NCI-H1105 (cell line): ENCODE results near the gene PLEKHM2.
"Not testable (repeated sequence)": the region's sequence is repeated elsewhere in the genome, so short reads cannot be mapped to it uniquely, and the experiment has no call there.

ENCODE experiments used
- DNase-seq: peaks from one replicate; lab custom pipeline; 2025; lab: John Stamatoyannopoulos, UW

Gene PLEKHM2, protein sequence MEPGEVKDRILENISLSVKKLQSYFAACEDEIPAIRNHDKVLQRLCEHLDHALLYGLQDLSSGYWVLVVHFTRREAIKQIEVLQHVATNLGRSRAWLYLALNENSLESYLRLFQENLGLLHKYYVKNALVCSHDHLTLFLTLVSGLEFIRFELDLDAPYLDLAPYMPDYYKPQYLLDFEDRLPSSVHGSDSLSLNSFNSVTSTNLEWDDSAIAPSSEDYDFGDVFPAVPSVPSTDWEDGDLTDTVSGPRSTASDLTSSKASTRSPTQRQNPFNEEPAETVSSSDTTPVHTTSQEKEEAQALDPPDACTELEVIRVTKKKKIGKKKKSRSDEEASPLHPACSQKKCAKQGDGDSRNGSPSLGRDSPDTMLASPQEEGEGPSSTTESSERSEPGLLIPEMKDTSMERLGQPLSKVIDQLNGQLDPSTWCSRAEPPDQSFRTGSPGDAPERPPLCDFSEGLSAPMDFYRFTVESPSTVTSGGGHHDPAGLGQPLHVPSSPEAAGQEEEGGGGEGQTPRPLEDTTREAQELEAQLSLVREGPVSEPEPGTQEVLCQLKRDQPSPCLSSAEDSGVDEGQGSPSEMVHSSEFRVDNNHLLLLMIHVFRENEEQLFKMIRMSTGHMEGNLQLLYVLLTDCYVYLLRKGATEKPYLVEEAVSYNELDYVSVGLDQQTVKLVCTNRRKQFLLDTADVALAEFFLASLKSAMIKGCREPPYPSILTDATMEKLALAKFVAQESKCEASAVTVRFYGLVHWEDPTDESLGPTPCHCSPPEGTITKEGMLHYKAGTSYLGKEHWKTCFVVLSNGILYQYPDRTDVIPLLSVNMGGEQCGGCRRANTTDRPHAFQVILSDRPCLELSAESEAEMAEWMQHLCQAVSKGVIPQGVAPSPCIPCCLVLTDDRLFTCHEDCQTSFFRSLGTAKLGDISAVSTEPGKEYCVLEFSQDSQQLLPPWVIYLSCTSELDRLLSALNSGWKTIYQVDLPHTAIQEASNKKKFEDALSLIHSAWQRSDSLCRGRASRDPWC

DNA sequence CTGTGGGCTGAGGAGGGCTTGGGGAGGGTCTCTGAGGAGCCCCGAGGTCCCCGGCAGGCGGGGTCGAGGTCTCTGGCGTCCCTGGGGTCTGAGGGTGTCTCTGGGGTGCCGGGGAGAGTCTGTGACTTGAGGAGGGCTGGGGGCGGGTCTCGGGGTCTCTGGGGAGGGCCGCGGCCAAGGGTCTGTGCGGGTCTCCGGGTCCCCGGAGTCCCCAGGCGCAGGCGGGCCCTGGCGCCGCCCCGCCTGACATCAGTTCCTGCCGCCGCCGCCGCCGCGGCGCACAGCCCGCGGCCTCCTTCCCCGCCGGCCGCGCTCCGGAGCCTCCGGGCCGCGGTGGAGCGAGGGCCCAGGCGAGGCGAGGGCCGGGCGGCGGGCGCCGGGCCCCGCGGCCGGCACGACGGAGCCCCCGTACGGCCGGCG lies at the start of gene PLEKHM2:
PLEKHM2 (plus strand) TSS at position 279 of the 420 bp plus-strand sequence. CDS start 239 bp downstream, outside the sequence.
- DNase-seq: peak; percentile 31

DNA sequence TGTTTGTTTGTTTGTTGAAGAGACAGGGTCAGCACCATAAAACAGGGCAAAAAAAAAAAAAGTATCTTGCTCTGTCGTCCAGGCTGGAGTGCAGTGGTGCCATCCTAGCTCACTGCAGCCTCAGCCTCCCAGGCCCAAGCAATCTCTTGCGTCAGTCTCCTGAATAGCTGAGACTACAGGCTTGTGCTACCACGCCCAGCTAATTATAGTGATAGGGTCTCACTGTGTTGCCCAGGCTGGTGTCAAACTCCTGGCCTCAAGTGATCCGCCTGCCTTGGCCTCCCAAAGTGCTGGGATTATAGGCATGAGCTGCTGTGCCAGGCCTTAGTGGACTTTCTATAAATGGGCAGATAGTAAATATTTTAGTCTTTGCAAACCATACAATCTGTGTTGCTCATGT lies 47.7 kb upstream of the PLEKHM2 start:
- DNase-seq: no peak

DNA sequence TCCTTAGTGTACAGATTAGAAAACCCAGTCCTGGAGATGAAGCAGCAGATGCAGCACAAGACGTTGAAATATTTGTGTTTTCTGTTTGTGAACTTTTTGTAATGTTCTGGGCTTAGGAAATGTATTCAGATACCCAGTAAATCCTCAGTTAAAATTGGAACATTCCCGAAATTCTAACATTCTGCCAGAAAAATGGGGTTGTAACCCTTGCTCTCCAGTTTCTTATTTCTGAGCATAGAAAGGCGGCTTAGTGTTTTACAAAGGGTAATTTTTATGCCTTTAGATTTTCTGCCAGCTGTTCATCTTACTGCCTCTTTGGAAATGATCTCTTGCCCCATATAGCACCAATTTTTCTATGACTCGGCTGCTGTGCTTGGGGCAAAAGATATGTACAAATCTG lies 46.3 kb upstream of the PLEKHM2 start:
- no peak for DNase-seq

DNA sequence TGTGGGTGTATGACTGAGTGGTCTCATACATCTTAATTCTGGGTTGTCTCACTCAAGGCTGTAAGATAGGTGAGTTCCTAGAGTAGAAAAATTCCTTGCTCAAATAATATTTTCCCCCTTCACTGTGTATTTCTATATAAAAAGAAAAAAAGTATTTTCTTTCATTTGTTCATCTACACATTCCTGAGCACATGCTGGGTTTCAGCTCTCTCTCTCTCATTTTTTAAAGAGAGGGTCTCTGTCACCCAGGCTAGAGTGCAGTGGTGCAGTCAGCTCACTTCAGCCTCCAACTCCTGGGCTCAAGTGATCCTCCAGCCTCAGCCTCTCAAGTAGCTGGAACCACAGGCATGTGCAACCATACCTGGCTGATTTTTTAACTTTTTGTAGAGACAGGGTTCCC lies 44.9 kb upstream of the PLEKHM2 start:
- DNase-seq: no peak

DNA sequence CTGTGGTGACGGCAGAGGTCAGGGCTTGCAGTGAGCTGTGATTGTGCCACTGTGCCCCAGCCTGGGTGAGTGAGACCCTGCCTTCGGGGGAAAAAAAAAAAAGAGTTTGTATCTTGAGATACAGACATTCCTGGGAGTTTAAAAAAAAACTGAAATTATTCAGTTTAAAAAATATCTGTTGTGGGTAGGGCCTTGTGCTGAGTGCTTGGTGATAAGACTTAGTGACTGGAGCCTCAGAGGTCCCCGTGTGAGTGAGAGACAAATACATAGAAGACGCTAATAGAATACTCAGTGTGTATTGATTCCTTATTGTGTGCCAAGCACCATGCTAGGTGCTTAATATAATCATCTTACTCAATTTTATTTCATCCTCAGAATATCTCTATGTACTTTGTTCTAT lies 44.2 kb upstream of the PLEKHM2 start:
- no peak for DNase-seq

DNA sequence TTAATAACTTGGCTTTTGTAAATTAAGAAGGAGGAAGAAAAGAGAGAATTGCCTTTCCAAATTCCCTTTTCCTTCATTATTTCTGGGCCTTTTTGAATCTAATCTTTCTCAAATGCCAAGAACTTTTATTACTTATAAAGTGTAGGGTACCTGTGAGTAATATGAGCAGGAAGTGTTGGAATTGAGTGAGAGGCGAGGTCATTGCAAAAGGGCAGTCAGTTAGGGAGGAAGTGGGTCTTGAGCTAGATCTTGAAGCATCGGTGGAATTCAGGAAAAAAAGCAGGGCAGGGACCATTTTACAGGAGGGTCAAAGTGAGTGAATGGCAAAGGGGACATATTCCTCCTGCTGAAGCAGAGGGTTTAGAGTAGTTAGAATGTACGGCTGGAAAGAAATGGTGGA lies 43.5 kb upstream of the PLEKHM2 start:
- no peak for DNase-seq

DNA sequence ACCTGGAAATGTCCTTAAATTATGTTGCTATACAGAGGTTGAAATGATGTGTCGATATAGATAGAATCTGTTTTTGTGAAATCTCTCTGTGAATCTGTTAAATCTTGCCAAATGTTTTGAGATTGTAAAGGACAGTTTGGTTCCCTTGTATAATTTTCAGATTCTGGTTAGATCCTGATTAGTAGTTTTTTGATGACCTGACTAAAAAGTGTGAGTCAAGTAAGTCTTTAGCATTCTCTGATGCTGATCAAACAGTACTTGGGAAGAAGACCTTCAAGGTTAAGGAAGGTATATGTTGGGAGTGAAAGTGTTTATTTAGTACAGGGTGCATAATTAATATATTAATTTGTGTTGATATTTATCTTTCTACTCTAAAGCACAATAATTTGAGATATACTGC lies 34.2 kb upstream of the PLEKHM2 start:
- DNase-seq: no peak

DNA sequence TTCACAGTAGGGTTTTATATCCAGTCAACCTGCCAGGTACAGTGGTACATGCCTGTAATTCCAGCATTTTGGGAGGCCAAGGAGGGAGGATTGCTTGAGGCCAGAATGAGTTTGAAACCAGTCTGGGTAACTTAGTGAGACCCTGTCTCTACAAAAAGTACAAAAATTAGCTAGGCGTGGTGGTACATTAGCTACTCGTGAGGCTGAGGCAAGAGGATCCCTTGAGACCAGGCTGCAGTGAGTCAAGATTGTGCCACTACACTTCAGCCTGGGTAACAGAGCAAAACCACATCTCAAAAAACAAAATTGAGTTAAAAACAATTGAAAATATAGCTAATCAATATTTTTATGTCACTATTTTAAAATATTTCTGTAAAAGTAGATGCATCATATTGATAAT lies 33.7 kb upstream of the PLEKHM2 start:
- DNase-seq: no peak

DNA sequence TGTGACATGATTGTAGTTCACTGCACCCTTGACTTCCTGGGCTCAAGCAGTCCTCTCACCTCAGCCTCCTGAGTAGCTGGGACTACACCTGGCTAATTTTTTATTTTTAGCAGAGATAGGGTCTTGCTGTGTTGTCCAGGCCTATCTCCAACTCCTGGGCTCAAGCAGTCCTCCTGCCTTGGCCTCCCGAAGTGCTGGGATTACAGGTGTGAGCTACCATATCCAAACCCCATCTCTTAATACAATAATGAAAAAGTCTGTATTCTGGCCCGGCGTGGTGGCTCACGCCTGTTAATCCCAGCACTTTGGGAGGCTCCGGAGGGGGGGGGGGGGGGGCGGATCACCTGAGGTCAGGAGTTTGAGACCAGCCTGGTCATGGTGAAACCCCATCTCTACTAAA lies 32.0 kb upstream of the PLEKHM2 start:
- not testable (repeated sequence) for DNase-seq

DNA sequence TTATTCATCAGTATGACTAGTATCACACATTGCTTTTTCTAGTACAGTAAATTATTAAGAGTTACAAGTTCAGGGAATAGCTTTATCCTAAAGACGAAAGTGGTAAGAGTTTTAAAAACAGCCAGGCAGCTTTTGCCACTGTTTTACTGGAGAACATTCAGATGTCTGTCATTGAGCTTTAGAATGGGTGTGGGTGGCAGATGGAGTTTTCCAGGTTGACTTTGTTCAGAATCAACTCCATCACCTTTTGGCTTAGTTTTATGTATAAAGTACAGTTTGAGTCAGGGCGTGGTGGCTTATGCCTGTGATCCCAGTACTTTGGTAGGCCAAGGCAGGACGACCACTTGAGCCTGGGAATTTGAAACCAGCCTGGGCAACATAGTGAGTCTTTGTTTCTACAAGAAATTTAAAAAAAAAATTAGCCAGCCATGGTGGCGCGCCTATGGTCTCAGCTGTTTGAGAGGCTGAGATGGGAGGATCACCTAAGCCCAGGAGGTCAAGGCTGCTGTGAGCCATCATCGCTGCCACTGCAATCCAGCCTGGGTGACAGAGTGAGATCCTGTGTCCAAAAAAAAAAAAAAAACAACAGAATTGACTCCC lies 29.9 kb upstream of the PLEKHM2 start:
- no peak for DNase-seq

DNA sequence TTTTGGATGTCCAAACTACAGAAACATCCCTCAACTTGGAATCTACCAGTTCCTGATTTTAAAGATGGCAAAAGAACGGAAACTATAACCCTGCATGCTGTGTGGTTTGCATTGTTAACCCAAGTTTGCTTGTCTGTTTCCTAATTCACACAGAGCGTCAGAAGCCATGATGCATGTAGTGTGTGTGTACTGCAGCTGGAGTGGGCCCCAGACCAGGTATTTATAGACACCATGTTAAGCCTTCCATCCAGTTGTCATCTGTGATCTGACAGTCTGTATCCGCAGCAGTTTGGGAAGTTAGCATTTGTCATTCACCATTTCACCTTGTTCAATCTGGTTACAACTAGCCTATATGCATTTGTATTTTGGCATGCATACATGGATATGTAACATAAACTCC lies 27.7 kb upstream of the PLEKHM2 start:
- DNase-seq: no peak

DNA sequence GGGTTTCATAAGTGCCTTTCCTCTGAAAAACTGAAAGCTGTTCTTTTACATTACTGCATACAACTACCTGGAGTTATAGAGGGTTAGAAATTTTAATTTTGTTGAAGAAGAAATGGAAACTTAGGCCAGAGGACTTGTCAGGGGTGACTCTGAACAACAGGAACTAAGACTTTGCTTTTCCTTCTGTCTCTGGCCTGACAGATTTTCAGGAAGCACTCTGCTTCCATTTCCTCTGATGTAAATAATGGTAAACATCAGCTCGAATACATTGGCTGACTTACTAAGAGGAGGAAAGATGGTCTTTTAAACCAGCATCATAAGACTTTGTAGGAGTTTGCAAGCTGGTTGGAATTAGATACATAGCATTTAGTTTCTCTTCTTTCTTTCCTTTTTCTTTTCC lies 27.1 kb upstream of the PLEKHM2 start:
- no peak for DNase-seq

DNA sequence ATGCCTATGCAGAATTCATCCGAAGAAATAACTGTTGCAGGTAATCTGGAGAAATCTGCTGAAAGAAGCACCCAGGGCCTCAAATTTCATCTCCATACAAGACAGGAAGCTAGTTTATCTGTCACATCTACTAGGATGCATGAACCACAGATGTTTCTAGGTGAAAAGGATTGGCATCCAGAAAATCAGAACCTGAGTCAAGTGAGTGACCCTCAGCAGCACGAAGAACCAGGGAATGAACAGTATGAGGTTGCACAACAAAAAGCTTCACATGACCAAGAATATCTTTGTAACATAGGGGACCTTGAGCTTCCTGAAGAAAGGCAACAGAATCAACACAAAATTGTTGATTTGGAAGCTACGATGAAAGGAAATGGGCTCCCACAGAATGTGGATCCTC lies 24.0 kb upstream of the PLEKHM2 start:
- no peak for DNase-seq

DNA sequence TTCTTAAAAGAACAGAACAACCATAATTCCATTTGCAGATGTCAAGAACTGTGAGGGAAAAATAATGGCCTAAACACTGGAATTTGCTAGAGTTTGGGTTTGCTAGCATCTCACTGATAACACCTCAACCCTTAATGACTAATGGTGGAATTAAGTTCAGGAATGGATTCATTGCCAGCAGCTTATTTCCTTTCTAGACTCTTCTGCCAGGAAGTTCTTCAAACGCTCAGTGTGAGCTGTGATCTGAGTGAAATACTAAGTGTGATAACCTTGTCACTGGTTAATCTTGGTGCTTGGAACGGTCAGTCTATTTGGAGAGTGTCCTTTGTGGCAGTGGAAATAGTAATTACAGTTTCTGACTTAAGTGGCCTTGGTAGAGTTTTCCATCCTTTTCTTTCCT lies 21.6 kb upstream of the PLEKHM2 start:
- DNase-seq: no peak

DNA sequence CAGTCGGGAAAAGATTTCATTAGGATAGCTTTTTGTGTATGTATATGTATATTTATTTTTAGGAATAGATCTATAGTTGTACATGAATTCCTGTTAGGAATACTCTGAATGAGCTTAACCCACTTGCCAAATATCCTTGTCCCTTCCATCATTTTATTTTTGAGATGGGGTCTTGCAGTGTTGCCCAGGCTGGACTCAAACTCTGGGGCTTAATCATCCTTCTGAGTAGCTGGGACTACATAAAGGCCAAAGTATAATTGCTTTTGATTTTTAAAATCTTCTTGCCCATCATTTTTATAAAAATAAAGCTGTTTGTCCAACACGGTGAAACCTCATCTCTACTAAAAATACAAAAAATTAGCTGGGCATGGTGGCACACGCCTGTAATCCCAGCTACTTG lies 20.2 kb upstream of the PLEKHM2 start:
- DNase-seq: no peak

DNA sequence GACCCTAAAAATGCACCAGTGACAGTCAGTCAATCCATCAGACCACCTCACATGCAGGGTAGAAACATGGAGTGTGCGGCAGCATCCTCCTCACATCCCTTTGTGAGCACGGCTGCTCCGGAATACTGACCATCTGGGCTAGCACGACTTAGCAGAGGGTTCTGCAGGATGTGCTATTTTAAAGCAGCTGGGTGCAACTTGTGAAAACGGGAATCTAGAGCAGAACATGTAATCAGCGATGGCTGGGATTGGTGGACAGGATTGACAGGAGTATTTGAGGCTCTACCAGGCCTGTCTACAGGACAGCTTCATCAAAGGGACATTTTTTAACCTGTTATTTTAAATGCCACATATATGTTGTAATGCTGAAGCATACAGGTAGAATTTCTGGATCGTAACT lies 16.8 kb upstream of the PLEKHM2 start:
- DNase-seq: no peak

DNA sequence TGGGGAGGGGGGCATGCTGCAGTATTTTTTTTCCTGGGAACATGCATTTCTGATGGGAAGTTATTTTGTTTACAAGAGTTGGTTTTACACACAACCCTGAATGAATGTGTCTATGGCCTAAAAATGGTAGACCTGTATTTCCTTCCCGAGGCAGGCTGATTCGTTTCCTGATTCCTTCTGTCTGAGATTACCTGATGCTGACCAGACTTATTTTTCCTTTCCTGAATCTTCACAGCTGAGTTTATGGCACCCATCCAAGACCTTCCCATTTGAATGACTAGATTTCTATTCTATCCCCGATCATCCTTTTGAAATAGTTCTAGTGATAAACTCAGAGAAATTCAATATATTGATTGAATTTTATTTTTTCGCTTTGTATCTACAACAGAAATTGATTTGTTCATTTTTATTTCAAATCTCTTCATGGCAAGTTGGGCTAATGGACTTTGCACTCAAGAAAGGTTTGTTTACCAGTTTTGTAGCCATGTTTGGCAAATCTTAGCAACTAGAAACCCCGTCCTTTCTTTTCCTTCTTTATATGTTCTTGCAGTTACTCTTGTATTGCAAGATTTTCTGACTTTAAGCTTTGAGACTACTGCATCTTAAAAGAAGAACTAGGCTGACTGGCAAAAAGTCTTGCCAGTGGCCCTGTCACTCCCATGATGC lies 15.9 kb upstream of the PLEKHM2 start:
- DNase-seq: no peak

DNA sequence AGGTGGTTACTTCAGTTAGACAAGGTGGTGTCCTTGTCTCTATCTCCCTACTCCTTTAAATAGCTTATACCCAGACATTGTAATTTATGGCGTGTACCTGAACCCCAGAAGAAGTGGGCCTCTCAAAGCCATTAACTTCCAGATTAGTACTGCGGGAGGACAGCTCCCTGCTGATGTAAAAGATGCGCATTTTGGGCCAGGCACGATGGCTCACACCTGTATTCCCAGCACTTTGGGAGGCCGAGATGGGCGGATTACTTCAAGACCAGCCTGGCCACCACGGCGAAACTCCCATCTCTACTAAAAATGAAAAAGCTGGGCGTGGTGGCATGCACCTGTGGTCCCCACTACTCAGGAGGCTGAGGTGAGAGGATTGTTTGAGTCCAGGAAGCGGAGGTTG lies 15.0 kb upstream of the PLEKHM2 start:
- no peak for DNase-seq

DNA sequence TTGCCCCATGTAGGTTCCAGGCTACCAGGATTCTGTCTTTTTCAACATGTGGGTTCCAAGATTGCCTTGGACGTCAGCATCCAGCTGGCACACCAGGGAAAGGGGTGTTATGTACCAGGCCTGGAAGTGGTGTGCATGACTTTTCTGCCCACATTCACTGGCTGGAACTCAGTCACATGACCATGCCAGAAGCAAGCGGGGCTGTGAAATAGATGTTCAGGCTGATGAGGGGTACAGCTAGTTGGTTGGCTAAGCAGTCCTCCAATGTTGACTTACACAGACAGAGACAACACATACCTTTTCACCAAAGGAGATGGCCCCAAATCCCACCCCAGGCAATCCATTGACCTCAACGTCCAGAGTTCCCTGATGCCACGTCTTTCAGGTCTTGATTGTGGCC lies 14.3 kb upstream of the PLEKHM2 start:
- DNase-seq: no peak

DNA sequence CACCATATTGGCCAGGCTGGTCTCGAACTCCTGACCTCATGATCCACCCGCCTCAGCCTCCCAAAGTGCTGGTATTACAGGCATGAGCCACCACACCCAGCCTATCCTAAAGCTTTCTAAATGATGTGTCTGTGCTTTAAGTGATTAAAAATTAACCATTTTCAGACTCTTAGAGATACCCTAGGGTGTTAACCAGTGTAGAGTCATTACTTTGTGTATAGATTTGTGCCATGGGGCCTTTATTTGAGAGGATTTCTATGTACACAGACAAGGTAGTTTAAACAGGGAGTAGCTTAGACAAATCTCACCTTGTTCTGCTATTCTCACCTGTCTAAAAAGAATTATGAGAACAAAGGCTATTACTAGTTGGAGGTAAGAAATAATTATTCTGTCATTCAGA lies 12.7 kb upstream of the PLEKHM2 start:
- DNase-seq: no peak

DNA sequence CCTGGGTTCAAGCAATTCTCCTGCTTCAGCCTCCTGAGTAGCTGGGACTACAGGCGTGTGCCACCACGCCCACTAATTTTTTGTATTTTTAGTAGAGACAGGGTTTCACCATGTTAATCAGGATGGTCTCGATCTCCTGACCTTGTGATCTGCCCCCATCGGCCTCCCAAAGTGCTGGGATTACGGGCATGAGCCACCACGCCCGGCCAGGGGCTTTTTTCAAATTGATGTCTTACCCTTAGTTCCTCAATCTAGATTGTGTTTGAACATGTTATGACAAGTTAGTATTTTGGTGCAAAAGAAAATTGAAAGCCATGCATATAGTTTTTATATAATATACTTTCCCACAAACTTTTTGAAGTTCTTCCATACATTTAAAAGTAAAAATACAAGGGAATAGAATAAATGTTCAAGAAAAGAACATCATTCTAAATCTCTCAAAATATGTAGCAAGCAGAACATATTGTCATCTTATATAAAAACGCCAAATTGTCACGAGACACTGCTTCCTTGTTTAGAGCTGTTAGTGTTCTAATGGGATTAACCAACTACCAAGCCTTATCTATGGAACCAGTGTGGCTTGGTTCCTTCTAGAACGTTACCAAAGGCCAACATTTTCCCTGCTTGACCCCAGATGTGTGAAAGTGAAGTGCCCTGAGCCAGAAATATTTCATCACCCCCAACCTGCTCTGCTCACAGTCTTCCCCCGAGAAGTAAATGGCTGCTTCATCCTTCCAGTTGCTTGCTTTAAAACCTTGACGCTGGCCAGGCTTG lies 9.5 kb upstream of the PLEKHM2 start:
- DNase-seq: no peak
